PC-3 (cell line): ENCODE results near the gene GRIP1. TPM values are rescaled to one million over a fixed set of nuclear protein-coding genes. Genes with fewer than 3 reads are reported as not detected.

Experiments used
- ATAC-seq: fragments of 200-7000 bp; cut with Tn5 transposase; 2 replicates; pipeline ENCODE4 v1.9.1; 2020; ENCODE audit warnings: mild to moderate bottlenecking, moderate library complexity
- BruUV-seq: library from RNA; stranded (reverse); fragments of 400-500 nt; replicated peaks from 2 replicates; lab custom pipeline; 2021; lab: Mats Ljungman, UMichigan
- CTCF ChIA-PET: fragments of 300-600 bp; sonication (Branson Sonifier 250); formaldehyde crosslinking; loops from one replicate; lab custom pipeline; 2022; ENCODE audit warnings: antibody characterized with exemption; lab: Charles Lee
- POLR2A ChIA-PET: fragments of 300-600 bp; sonication (Branson Sonifier 250); formaldehyde crosslinking; loops from one replicate; lab custom pipeline; 2022; ENCODE audit warnings: antibody characterized with exemption; ENCODE audit not compliant: unreplicated experiment; lab: Charles Lee
- DNase-seq: peaks from one replicate; pipeline ENCODE4 v3.0.0-alpha.2; 2015
- H2AFZ ChIP-seq: fragments of 300-600 bp; sonication (generic); 2 replicates; pipeline ENCODE4 v1.6.0; 2016; ENCODE audit warnings: antibody characterized with exemption, low read length
- H3F3A ChIP-seq: fragments of 300-600 bp; sonication (generic); one replicate; pipeline ENCODE4 v1.6.0; 2017; ENCODE audit warnings: antibody characterized with exemption, low read length, control low read depth, mild to moderate bottlenecking; ENCODE audit not compliant: unreplicated experiment
- H3K27ac ChIP-seq: fragments of 300-600 bp; sonication (generic); 2 replicates; pipeline ENCODE4 v1.5.1; 2016; ENCODE audit warnings: mild to moderate bottlenecking, low read length
- H3K27me3 ChIP-seq: fragments of 300-600 bp; sonication (generic); 2 replicates; pipeline ENCODE4 v1.6.1; 2016; ENCODE audit warnings: low read length, mixed read lengths
- H3K36me3 ChIP-seq: fragments of 300-600 bp; sonication (generic); 2 replicates; pipeline ENCODE4 v1.6.1; 2016; ENCODE audit warnings: low read depth, mixed run types, low read length, mixed read lengths
- H3K4me1 ChIP-seq: fragments of 300-600 bp; sonication (generic); 2 replicates; pipeline ENCODE4 v1.5.1; 2016; ENCODE audit warnings: low read length; ENCODE audit not compliant: insufficient read depth
- H3K4me2 ChIP-seq: fragments of 300-600 bp; sonication (generic); 2 replicates; pipeline ENCODE4 v1.6.0; 2016; ENCODE audit warnings: low read length
- H3K4me3 ChIP-seq: fragments of 300-600 bp; sonication (generic); 2 replicates; pipeline ENCODE4 v1.5.1; 2016; ENCODE audit warnings: mild to moderate bottlenecking, low read length, mixed read lengths
- H3K79me2 ChIP-seq: fragments of 300-600 bp; sonication (generic); 2 replicates; pipeline ENCODE4 v1.6.1; 2017; ENCODE audit warnings: low read length, mixed read lengths
- H3K9ac ChIP-seq: fragments of 300-600 bp; sonication (generic); 2 replicates; pipeline ENCODE4 v1.6.0; 2016; ENCODE audit warnings: mild to moderate bottlenecking, low read length
- H3K9me2 ChIP-seq: fragments of 300-600 bp; sonication (generic); replicated peaks from 2 replicates; pipeline ENCODE4 v1.6.1; 2016; ENCODE audit warnings: mixed run types, low read length, mixed read lengths
- H3K9me3 ChIP-seq: fragments of 300-600 bp; sonication (generic); 2 replicates; pipeline ENCODE4 v1.6.1; 2016; ENCODE audit warnings: low read length, mixed read lengths
- H4K20me1 ChIP-seq: fragments of 300-600 bp; sonication (generic); 2 replicates; pipeline ENCODE4 v1.6.1; 2016; ENCODE audit warnings: low read length, mixed read lengths
- EZH2 ChIP-seq: fragments of 300-600 bp; sonication (generic); IDR thresholded peaks from one replicate; pipeline ENCODE4 v1.6.1; 2017; ENCODE audit warnings: antibody characterized with exemption, mild to moderate bottlenecking, low read length; ENCODE audit not compliant: unreplicated experiment
- EZH2phosphoT487 ChIP-seq: fragments of 300-600 bp; sonication (generic); IDR thresholded peaks from 2 replicates; pipeline ENCODE4 v1.6.1; 2018; ENCODE audit warnings: mild to moderate bottlenecking, antibody characterized with exemption, low read length, borderline replicate concordance
- intact Hi-C: fragments of 100-400 bp; cut with micrococcal nuclease; formaldehyde crosslinking; loops from 2 replicates; pipeline ENCODE4 v1.9.0; 2023
- total RNA-seq: library from RNA; depleted of rRNA; stranded (reverse); fragments of >200 nt; gene quantifications from 2 replicates; pipeline ENCODE4 v1.2.3, GENCODE V29; 2014
- TF ChIP-seq, protein P1 (sequence below): fragments of 300-600 bp; sonication (generic); conservative IDR thresholded peaks from 2 replicates; pipeline ENCODE4 v1.5.1; 2017; ENCODE audit warnings: antibody characterized with exemption, low read depth, mild to moderate bottlenecking, low read length

GRIP1 gene
- total RNA-seq, 1 experiment from 2014 or later: 2.0 TPM

DNA sequence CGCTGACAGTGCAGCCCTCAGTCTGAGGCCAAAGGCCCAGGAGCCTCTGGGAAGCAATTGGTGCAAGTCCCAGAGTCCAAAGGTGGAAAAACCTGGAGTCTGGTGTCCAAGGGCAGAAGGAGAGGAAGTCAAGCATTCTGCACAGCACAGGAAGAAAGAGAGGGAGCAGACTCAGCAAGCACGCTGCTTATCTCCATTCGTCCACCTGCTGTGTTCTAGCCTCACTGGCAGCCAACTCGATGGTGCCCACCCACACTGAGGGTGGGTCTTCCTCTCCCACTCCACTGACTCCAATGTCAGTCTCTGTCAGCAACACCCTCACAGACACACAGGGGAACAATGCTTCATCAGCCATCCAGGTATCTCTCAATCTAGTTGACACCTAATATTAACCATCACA lies 337.8 kb downstream of the GRIP1 start:
- ATAC-seq: no peak

DNA sequence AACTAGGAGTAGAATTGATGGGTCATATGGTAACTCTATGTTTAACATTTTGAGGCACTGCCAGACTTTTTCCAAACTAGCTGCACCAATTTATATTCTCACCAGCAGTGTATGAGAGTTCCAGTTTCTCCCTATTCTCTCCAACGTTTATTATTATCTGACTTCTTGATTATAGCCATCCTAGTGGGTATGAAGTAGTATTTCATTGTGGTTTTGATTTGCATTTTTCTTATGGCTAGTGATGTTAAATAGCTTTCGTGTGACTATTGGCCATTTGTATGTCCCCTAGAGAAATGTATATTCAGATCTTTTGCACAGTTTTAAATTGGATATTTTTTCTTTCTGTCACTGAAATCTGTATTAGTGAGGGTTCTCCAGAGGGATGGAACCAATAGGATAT lies 338.7 kb downstream of the GRIP1 start:
- H3K79me2 ChIP-seq: no peaks in the 10 kb centered on the region
- no peak overlapping the region for H3K27ac ChIP-seq
- intact Hi-C loops: no loop called here
- ATAC-seq (no peak), DNase-seq (no peak)
- TF ChIP-seq EZH2phosphoT487 (no peak), EZH2 (no peak)
- TF ChIP-seq, protein P1, sequence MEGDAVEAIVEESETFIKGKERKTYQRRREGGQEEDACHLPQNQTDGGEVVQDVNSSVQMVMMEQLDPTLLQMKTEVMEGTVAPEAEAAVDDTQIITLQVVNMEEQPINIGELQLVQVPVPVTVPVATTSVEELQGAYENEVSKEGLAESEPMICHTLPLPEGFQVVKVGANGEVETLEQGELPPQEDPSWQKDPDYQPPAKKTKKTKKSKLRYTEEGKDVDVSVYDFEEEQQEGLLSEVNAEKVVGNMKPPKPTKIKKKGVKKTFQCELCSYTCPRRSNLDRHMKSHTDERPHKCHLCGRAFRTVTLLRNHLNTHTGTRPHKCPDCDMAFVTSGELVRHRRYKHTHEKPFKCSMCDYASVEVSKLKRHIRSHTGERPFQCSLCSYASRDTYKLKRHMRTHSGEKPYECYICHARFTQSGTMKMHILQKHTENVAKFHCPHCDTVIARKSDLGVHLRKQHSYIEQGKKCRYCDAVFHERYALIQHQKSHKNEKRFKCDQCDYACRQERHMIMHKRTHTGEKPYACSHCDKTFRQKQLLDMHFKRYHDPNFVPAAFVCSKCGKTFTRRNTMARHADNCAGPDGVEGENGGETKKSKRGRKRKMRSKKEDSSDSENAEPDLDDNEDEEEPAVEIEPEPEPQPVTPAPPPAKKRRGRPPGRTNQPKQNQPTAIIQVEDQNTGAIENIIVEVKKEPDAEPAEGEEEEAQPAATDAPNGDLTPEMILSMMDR: no peak
- no peaks in the 10 kb centered on the region for H3K9me3 ChIP-seq
- no peaks in the 10 kb centered on the region for H3K9me2 ChIP-seq
- ChIA-PET POLR2A (no interaction called here), CTCF (no interaction called here)
- no peak overlapping the region for H3K9ac ChIP-seq
- no peak overlapping the region for H3K4me3 ChIP-seq
- no peak overlapping the region for H2AFZ ChIP-seq
- BruUV-seq: no TSS peak
- H3K4me2 ChIP-seq: no peak overlapping the region
- no peaks in the 10 kb centered on the region for H3K4me1 ChIP-seq
- H3K27me3 ChIP-seq: no peaks in the 10 kb centered on the region
- no peaks in the 10 kb centered on the region; the same call in 1 of the 2 replicates for H3K36me3 ChIP-seq
- no peaks in the 10 kb centered on the region for H3F3A ChIP-seq
- no peaks in the 10 kb centered on the region for H4K20me1 ChIP-seq

More for the DNA sequence above, 337.8 kb downstream of the GRIP1 start:
- H3K4me1 ChIP-seq: no peaks in the 10 kb centered on the region
- H3K9ac ChIP-seq: no peak overlapping the region
- H2AFZ ChIP-seq: no peak overlapping the region
- no TSS peak for BruUV-seq
- no peaks in the 10 kb centered on the region for H3K9me2 ChIP-seq
- H3K27me3 ChIP-seq: no peaks in the 10 kb centered on the region
- no peaks in the 10 kb centered on the region; the same call in 1 of the 2 replicates for H3K36me3 ChIP-seq
- H4K20me1 ChIP-seq: no peaks in the 10 kb centered on the region
- H3K4me2 ChIP-seq: no peak overlapping the region
- TF ChIP-seq, protein P1: no peak
- no peak for TF ChIP-seq EZH2
- TF ChIP-seq EZH2phosphoT487: no peak
- no peaks in the 10 kb centered on the region for H3K9me3 ChIP-seq
- no peak overlapping the region for H3K27ac ChIP-seq
- H3K79me2 ChIP-seq: no peaks in the 10 kb centered on the region
- H3F3A ChIP-seq: no peaks in the 10 kb centered on the region
- H3K4me3 ChIP-seq: no peak overlapping the region
- ChIA-PET POLR2A (no interaction called here), CTCF (no interaction called here)
- DNase-seq: no peak
- intact Hi-C loops: no loop called here

DNA sequence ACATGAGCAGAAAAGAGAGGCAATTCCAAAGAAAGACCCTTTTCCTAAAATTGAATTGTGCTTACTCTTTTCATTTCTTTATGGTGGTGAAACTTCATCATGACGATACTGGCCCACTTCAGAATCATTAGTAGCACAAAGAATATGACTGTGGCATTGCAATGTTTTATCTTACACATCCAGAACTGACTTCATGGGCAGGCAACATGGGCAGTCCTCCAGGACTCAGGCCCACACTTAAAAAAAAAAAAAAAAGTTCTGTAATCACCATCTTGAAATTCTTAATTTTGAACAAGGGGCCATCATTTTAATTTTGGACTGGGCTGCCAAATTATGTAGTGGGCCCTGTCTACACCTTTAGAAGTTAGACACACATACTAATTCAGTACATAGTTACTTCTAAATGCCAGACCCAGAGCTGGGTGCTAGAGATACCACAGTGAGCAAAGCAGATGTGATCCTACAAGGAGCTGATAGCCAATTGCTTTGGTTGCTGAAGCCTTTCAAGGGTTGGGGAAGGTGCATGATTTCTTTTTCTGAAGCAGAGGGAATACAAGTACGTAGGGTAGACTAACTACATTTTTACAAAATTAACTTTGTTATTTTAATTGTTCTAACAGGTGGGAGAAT lies 341.4 kb downstream of the GRIP1 start:
- Histone ChIP-seq H3K79me2 (no peaks in the 10 kb centered on the region), H3K9me3 (no peaks in the 10 kb centered on the region), H2AFZ (no peak overlapping the region), H3K27me3 (no peaks in the 10 kb centered on the region), H3F3A (no peaks in the 10 kb centered on the region), H3K9me2 (no peaks in the 10 kb centered on the region), H4K20me1 (no peaks in the 10 kb centered on the region), H3K4me2 (no peak overlapping the region), H3K27ac (no peak overlapping the region), H3K4me3 (no peak overlapping the region), H3K9ac (no peak overlapping the region), H3K36me3 (no peaks in the 10 kb centered on the region; the same call in 1 of the 2 replicates), H3K4me1 (no peaks in the 10 kb centered on the region)
- DNase-seq (no peak), ATAC-seq (no peak)
- intact Hi-C loops: no loop called here
- no TSS peak for BruUV-seq
- ChIA-PET CTCF (no interaction called here), POLR2A (no interaction called here)
- TF ChIP-seq EZH2phosphoT487 (no peak), EZH2 (no peak)
- TF ChIP-seq, protein P1: no peak
